ENCODE data around the gene EXOC2. TPM values are rescaled to one million over a fixed set of nuclear protein-coding genes. Genes with fewer than 3 reads are reported as not detected.

EXOC2 gene
- total and polyA plus RNA-seq, 2 donors (not counting 1 experiment from before 2014, with no cell fraction given) = 12.2 to 45.0 TPM

- Histone ChIP-seq H3K27ac (ENCODE audit: low read length in 2 of 2) (no peak overlapping the region), H3K9ac (ENCODE audit: low read length) (no peak overlapping the region), H3K27me3 (replicated peaks in 1 of 4; ENCODE audit: control extremely low read depth in 1 of 4, control insufficient read depth in 3 of 4, insufficient read depth in 4 of 4, low read length in 3 of 4) (no peaks in the 10 kb centered on the region), H3K4me1 (ENCODE audit: control insufficient read depth in 2 of 2, insufficient read depth in 2 of 2, low read length in 2 of 2) (no peaks in the 10 kb centered on the region), H4K20me1 (ENCODE audit: control insufficient read depth, insufficient read depth, low read length, poor library complexity, severe bottlenecking) (no peaks in the 10 kb centered on the region), H3K36me3 (replicated peaks in 1 of 2; ENCODE audit: control extremely low read depth in 1 of 2, control insufficient read depth in 1 of 2, extremely low read depth in 1 of 2, insufficient read depth in 2 of 2, low read length in 1 of 2) (no peaks in the 10 kb centered on the region), H3K4me3 (ENCODE audit: control extremely low read depth in 1 of 5, extremely low read depth in 1 of 5, insufficient read depth in 1 of 5, low read depth in 2 of 5, low read length in 4 of 5) (no peak overlapping the region), H3K4me2 (replicated peaks; ENCODE audit: low read depth, low read length, poor library complexity, severe bottlenecking) (no peak overlapping the region), H3K79me2 (ENCODE audit: control insufficient read depth, insufficient read depth, low read length) (no peaks in the 10 kb centered on the region), H2AFZ (ENCODE audit: insufficient read depth, low read depth, low read length, poor library complexity, severe bottlenecking) (no peak overlapping the region), H3K9me3 (ENCODE audit: control extremely low read depth in 1 of 3, control insufficient read depth in 2 of 3, insufficient read depth in 1 of 3, low read length in 2 of 3) (peaks cover 0 to 2% (median 0%) of the 10 kb centered on the region in 3 donors)
- WGBS (ENCODE audit: insufficient coverage) = 98% methylated on average over 5 of the region's 5 CpGs
- no peak for TF ChIP-seq CTCF (IDR thresholded peaks at IDR 0.05)
- TF ChIP-seq EZH2 (IDR thresholded peaks at IDR 0.05; ENCODE audit: borderline replicate concordance, insufficient read depth, low read depth, low read length, poor library complexity, severe bottlenecking) = no peak
- Mint-ChIP-seq H3K27me3 (peaks cover 10% of the 10 kb centered on the region), H3K4me1 (no peaks in the 10 kb centered on the region), H3K4me3 (no peak overlapping the region), H3K9me3 (ENCODE audit: insufficient read depth) (no peaks in the 10 kb centered on the region), H3K27ac (no peak overlapping the region)
- ATAC-seq (ENCODE audit: low read depth) = no peak
- ChIA-PET CTCF (interaction anchor here (0.6 to 1.2 kb wide), 2 partner anchors 149 to 584 kb away, joined by 3 to 4 read pairs; no protein-coding TSS in a partner anchor), POLR2A (no interaction called here)
- intact Hi-C loops (cut with micrococcal nuclease) = no loop called here
- no peak for DNase-seq
Observed at GRCh38 chr6:741410-742339, 48.7 kb upstream of the EXOC2 start.

Data from B cell (primary cell).